8988T (cell line): ENCODE data around the gene USP3.
A peak's percentile ranks its signal among the peaks of the same experiment; 100 is the strongest.

Experiments used
- DNase-seq: peaks from one replicate; pipeline ENCODE4 v3.0.0; 2011

USP3 gene

GRCh38 chr15:63504247-63504978 lies at the start of gene USP3:
USP3 (plus strand) TSS chr15:63504593; CDS start chr15:63504740, 147 bp downstream.
- DNase-seq = peak; percentile 24

GRCh38 chr15:63456258-63456657 lies 48.1 kb upstream of the USP3 start:
- no peak for DNase-seq

DNA sequence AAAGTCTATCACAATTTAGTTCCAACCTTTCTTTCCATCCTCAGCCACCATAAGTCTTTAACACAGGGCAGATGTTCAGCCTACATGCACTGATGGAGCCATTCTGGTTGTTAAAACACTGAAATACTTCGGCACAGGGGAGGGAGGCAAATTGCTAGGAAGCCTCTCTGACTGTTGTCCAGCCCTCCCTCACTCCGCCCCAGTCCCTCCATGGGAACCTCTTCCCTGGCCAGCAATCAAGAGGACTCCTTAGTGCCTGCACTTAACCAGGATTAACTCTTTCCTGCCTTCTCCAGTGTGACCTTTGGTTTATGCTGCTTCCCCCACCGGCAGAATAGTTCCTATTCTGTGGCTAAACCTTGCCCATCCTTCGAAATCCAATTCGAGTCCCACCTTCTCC lies 47.0 kb upstream of the USP3 start:
- DNase-seq = no peak

- DNase-seq = no peak
These were observed 46.4 kb upstream of the USP3 start for GRCh38 chr15:63458026-63458425.

DNA sequence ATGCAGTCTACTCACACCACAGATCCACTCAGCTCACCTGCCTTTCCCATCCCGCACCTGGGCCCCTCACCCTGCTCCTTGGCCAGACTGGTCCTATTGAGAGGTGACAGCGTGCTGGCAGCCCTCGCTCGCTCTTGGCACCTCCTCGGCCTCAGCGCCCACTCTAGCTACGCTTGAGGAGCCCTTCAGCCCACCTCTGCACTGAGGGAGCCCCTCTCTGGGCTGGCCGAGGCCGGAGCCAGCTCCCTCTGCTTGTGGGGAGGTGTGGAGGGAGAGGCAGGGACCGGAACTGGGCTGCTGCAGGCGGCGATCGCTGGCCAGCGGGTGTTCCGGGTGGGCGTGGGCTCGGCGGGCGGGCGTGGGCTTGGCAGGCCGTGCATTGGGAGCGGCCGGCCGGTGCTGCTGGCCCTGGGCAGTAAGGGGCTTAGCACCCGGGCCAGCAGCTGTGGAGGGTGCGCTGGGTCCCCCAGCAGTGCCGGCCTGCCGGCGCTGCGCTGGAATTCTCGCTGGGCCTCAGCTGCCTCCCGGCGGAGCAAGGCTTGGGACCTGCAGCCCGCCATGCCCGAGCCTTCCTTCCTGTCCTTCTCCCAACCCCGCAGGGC lies 45.5 kb upstream of the USP3 start:
- no peak for DNase-seq

DNA sequence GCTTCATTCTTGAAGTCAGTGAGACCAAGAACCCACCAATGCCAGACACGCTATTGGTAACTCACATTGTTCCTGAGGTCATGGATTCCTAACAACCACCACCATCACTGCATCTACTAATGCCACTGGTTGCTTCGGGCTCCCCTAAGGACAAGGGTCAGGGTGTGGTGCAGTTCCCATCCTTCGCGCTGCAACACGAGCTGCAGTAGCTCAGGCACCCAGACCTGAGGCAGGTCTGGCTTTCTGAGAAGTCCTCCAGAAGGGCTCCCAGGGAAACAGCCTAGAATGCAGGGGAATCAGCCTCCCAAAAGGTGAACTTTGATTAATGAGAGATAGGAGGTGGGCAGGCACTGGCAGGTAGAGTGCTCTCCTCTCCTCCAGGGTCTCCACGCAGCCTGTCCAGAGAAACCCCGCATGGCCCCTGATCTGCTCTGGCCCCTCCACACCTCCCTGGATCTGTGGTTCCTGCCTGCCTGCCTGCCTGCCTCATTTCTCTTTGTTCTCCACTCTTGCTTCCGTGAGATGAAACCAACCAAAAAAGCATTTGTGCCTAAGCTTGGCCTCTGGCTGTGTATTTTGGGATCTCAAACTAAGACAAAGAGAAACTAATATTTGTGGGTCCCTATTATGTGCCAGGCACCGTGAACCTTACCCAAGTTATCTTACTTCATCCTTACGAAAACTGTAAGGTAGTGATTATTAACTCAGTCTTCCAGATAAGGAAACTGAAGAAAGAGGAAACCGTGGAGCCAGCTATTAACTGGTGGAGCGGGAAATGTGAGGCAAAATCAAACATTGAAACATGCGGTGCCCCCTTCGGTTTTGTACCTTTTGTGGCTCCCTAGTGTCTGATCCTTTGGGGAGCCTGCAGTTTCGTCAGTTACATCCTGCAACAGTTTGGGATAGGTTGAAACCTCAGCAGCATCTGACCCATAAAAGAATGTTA lies 43.9 kb upstream of the USP3 start:
- DNase-seq = no peak

GRCh38 chr15:63461230-63461985 lies 43.0 kb upstream of the USP3 start:
- no peak for DNase-seq

- no peak for DNase-seq
These were observed 42.3 kb upstream of the USP3 start for GRCh38 chr15:63462088-63462487.

DNA sequence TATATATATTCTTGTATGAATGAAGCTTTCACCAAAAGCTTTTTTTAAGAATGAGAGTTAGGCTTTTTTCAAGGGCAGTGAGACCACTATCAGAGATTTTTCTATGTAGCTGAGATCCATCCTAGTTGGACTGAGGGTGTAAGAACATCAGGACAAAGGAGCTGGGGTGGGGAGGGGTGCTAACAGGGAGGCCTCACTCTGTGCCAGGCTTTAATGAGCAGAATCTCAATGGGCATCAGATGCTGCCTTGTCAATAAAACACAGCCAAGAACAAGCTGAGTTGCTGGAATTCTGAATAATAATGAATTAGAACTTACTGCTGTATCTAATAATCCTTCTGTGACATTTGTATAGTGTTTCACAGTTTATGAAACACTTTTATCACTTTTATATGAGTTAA lies 41.4 kb upstream of the USP3 start:
- DNase-seq = no peak

DNA sequence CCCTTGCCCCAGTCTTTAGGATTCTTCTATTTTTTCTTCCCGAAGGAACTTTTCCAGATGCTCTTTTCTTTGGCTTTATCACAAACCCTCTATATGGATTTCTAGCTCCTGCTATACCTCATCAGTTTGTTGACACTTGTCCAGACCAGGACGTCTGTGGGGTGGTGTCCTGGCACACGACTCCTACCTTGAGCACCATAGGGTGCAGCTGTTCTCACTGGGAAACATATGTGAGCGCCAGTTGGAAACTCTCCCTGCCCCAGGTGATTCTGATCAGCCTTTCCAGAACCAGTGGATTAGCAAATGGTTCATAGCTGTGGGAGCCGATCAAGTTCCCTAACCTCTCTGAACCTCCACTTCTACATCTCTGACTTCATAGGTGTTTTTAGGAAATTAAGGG lies 40.6 kb upstream of the USP3 start:
- no peak for DNase-seq

DNA sequence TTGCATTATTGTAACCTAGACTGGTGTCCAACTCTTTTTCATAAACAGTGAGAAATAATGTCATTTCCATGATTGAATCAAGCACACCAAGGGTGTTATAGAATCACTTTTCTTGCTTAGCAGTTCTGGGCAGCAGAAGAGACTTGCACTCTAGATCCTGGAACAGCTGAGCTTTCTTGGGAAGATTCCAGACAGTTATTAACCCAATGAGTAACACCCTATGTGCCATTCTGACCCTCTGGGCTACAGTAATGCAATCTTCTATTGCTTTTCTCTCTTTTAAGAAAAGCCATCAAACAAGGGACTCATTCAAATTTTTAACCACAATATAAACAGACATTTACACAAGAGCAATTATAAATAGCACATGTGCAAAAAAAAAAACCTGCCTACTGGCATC lies 39.3 kb upstream of the USP3 start:
- DNase-seq = no peak

DNA sequence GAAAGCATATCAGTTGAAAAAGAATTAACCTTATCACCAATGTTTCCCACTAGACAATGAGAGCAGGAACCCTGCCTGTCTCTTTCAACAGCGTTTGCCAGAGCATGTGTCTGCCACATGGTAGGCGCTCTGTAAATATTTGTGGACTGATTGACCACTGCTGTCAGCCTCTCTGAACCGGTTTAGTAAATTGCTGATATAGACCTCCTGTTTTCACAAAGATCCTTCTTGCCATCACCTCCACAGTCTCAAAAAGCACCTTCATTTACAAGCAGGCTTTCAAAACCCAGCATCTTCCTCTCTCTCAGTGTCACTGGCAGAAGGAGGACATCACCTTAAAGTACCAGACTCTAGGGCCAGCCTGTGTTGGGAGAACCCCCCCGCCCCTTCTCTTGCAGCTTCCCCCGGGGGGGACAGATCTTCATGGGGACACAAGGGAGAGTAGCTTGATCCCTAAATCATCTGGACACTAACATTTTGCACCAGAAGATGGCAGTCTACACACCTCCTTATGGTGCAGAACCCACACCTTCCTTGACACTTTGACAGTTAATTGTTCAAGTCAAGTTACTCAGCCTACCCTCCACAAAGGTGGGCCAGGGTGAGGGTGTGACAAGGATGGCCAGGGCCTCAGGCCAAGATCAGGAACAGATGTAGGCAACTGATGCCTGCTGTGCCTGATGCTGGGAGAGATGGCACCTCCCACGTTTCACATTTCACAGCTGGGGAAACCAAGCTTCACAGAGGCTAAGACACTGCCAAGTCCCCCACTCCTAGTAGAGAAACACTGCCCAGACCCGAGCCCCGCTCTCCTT lies 37.8 kb upstream of the USP3 start:
- peak; percentile 47 for DNase-seq

- no peak for DNase-seq
These were observed 35.2 kb upstream of the USP3 start for GRCh38 chr15:63469190-63469589.

- DNase-seq = no peak
These were observed 34.4 kb upstream of the USP3 start for GRCh38 chr15:63469984-63470383.

- DNase-seq = no peak
These were observed 31.2 kb upstream of the USP3 start for GRCh38 chr15:63473007-63473748.

DNA sequence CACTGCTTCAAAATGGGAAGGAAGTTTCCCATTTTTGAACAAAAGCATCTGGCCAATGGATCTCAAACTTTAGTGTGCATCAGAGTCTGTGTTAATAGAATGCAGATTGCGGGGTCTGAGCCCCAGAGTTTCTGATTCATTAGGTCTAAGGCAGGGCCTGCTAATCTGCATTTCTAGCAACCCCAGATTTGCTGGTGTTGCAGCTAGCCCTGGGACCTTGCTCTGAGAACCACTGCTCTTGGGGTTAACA lies 30.7 kb upstream of the USP3 start:
- DNase-seq = no peak

DNA sequence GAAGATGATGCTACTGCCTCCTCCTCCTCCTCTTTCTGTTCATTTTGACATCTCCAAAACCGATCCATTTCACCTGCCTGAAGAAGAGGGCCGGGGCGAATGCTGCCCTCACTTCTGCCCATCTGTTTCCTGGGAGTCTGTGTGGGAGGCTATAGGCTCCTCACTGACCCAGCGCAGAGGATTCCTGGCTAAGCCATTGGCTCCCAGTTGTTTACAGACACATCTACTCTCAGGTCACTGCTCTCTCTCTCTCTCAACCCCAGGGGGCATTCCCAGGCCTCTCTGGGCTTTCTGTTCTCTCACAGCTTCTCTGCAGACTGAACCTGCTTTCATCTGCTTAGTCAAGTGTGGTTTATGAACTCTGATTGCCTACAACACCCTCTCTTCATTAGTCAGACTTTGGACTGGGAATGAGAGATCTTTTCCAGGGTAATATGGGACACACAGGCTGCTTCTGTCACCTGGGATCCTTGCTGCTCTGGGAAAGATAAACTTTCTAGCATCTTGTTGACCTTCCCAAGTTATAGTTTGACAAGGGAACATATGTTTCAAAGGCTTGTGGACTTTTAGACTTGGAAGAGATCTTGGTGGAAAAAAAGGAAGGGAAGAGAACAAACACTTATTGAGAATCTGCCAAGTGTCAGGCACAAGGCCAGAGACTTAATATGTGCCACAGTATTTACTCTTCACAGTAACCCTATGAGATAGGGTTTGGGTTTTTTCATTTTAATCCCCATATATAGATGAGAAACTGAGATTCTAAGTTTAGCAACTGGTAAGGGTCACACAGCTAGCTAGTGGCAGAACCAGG lies 30.2 kb upstream of the USP3 start:
- DNase-seq = no peak

- no peak for DNase-seq
These were observed 29.5 kb upstream of the USP3 start for GRCh38 chr15:63474810-63475316.

GRCh38 chr15:63475707-63476106 lies 28.7 kb upstream of the USP3 start:
- no peak for DNase-seq

- no peak for DNase-seq
These were observed 28.2 kb upstream of the USP3 start for GRCh38 chr15:63476229-63476632.

DNA sequence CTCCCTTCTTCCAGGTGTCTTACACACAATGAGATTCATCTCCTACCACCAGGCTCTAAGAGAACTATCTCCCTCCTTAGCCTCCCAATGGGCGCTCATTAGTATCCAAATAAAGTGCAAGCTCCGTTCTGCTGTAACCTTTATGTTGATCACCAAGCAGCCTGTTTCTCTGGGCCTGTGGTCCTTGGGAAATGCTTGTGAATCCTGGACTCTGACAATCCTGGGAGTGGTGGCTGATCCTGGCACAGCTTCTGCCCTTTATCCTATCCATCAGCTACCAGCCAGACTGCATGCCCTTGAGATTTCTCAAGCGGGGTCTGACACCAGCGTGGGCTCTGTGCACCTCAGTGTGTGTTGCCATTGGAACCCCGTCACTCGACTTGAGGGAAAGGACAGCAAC lies 26.1 kb upstream of the USP3 start:
- no peak for DNase-seq
